ENCODE measurements around the gene MRPL10.

MRPL10 gene

DNA sequence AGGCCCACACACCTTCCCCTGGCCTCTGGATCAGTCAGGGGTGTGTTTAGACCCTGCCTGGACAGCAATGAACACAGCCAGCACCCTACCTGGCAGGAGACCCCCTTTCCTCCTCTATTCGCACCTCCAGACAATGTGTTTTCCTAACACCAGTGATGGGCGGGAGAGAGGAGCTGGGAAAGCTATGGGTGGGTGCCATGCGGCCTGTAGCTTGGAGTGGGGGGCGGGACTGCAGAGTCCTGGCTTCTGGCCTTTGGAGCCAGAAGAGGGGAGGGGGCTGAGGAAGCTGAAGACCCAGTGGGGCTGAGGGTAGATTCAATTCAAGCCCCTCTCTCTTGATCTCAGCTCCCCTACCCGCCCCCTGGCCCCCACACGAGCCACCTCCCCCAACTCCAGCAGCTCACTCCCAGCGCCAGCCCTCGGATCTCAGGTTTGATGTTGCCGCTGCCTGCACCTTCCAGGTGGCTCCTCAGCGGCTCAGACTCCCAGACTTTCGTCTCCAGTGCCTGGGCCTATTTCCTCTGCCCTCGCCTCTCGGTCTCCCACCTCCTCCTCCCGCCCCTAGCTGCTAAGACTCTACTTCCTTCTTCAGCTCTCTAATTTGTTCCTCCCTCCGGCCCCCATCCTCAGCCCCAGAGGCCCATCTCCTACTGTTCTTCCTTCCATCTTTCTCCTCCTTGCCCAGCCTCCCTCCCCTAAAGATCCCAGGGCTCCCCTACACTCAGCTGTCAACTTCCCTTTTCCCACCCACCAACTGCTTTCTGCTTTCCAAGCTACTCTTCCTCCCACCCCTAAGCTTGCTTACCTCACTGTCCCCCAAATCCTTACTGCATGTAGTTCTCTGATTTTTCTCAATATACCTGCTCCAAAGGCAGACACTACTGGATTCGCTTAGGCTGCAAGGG is 26.5 kb upstream of the MRPL10 start:
- TF ChIP-seq, protein P1, sequence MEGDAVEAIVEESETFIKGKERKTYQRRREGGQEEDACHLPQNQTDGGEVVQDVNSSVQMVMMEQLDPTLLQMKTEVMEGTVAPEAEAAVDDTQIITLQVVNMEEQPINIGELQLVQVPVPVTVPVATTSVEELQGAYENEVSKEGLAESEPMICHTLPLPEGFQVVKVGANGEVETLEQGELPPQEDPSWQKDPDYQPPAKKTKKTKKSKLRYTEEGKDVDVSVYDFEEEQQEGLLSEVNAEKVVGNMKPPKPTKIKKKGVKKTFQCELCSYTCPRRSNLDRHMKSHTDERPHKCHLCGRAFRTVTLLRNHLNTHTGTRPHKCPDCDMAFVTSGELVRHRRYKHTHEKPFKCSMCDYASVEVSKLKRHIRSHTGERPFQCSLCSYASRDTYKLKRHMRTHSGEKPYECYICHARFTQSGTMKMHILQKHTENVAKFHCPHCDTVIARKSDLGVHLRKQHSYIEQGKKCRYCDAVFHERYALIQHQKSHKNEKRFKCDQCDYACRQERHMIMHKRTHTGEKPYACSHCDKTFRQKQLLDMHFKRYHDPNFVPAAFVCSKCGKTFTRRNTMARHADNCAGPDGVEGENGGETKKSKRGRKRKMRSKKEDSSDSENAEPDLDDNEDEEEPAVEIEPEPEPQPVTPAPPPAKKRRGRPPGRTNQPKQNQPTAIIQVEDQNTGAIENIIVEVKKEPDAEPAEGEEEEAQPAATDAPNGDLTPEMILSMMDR (IDR thresholded peaks at IDR 0.05; ENCODE audit: extremely low read depth, missing control alignments), result no peak
- no peak for DNase-seq (ENCODE audit: low spot score)

DNA sequence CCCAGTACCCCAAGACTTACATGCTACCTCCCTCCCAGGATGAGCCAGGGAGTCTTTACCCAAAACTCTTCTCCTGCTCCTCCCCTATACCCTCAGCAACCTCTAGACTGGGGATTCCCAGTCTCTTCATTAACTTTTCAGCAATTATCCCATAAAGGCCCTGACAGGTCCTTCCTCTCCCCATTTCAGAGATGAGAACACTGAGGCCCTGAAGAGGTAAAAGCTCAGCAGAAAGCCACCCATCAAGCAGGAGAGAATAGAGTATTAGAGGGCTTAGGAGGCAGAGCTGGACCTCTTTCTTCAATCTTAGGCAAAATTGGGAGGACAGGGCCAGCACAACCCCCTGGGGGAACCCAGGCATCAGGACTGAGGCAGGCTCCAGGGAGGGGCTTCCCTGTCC is 25.5 kb upstream of the MRPL10 start:
- DNase-seq (ENCODE audit: low spot score), result no peak
- TF ChIP-seq, protein P1 (IDR thresholded peaks at IDR 0.05; ENCODE audit: extremely low read depth, missing control alignments), result no peak

DNA sequence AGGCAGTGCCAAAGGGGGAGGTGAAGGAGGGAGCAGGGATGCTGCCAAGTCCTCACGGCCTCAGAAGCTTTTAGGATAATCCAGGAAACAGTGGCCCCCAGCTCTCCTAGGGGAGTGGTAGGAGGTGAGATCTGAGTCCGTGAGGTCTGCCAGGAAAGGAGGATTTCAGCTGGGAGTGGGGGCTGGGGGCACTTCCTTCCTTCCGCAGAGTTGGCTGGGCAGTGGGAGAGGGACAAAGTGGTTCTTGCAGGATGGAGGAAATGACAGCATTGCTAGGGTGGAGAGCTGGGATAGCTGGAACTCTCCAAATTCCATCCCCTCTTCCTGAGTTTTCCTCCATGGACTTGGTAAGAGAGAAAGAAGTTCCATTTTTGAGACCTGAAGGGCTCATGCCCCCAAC is 24.4 kb upstream of the MRPL10 start:
- DNase-seq (ENCODE audit: low spot score), result no peak
- TF ChIP-seq, protein P1 (IDR thresholded peaks at IDR 0.05; ENCODE audit: extremely low read depth, missing control alignments), result no peak

GRCh38 chr17:47853616-47854015 is 22.3 kb upstream of the MRPL10 start:
- TF ChIP-seq, protein P1 (IDR thresholded peaks at IDR 0.05; ENCODE audit: extremely low read depth, missing control alignments), result no peak
- no peak for DNase-seq (ENCODE audit: low spot score)

DNA sequence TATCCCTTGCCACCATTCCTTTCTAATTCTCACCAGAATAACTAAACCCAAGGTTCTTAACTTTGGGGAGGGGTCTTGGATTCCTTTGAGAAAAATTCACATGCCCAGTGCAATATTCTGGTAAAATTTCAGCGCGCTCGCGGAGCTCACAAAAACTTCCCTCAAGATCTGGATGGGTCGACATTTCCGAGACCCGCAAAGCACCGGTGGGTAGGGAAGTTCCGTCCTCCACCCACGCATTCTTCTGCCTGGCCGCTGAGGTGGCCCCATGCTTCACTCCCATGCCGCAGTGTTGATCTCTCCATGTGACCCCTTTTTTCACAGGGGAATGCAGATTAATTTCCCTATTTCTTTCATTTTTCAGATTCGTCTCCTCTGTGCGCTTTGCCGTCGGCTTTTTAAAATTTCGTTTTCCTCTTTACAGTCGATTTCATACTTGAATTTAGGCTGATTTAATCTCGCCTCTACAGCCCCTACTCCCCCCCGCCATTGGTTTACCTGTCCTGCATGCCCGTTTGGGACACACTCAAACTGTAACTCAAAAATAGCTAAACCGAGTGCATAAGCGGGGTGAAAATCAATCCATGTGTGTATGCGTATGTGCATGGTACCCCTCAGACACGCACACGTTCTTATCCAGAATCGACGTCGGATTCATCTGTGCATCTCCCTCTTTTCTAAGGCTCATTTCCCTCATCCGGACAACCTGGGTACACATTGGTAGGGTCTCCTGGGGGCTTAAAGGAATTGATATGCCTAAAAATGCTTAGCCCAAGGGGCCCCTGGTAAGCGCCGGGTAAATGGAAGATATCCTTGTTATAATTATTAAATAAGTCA is 21.0 kb upstream of the MRPL10 start:
- DNase-seq (ENCODE audit: low spot score), result peak; percentile 67
- TF ChIP-seq, protein P1 (IDR thresholded peaks at IDR 0.05; ENCODE audit: extremely low read depth, missing control alignments), result no peak

DNA sequence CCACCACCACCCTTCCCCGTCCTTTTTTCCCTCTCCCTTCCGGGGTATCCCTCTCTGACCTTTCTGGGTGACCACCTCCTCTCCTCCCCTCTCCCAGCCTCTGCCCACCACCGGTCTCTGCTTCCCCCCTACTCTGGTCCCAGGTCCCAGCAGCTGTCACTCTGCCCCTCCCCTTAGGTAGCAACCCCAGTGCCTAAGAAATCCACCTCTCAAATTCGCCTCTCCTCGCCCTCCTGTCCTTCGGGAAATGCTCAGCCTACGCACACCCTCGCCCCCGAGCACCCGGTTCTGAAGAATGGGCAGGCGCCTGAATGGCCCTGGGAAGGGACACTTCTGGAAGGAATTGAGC is 20.4 kb upstream of the MRPL10 start:
- TF ChIP-seq, protein P1 (IDR thresholded peaks at IDR 0.05; ENCODE audit: extremely low read depth, missing control alignments), result no peak
- no peak for DNase-seq (ENCODE audit: low spot score)
